Activated naive CD8-positive, alpha-beta T cell treated with anti-CD3 and anti-CD28 coated beads for 36 hours (primary cell): ENCODE results near the gene EPHA4. TPM values are rescaled to one million over a fixed set of nuclear protein-coding genes. Genes with fewer than 3 reads are reported as not detected.

Experiments used
- DNase-seq: peaks from one replicate; pipeline ENCODE4 v3.0.0; 2021
- H3K27ac Mint-ChIP-seq: one replicate; pipeline ENCODE4 v1.8.0; 2022; ENCODE audit warnings: mild to moderate bottlenecking, moderate library complexity, mixed read lengths
- H3K27me3 Mint-ChIP-seq: one replicate; pipeline ENCODE4 v1.8.0; 2022; ENCODE audit warnings: mild to moderate bottlenecking, mixed read lengths
- H3K36me3 Mint-ChIP-seq: one replicate; pipeline ENCODE4 v1.8.0; 2021; ENCODE audit warnings: mild to moderate bottlenecking, mixed read lengths
- H3K4me1 Mint-ChIP-seq: one replicate; pipeline ENCODE4 v1.8.0; 2021; ENCODE audit warnings: mixed read lengths
- H3K4me3 Mint-ChIP-seq: one replicate; pipeline ENCODE4 v1.8.0; 2022; ENCODE audit warnings: mild to moderate bottlenecking, moderate library complexity, mixed read lengths
- H3K9me3 Mint-ChIP-seq: one replicate; pipeline ENCODE4 v1.8.0; 2022; ENCODE audit warnings: mixed read lengths
- total RNA-seq, 2 experiments: library from RNA; stranded (reverse); gene quantifications; one replicate each; pipeline ENCODE4 v1.2.3, GENCODE V29; 2021

Gene EPHA4
- total RNA-seq, 2 experiments from 2014 or later, result 0.20 to 0.47 TPM

DNA sequence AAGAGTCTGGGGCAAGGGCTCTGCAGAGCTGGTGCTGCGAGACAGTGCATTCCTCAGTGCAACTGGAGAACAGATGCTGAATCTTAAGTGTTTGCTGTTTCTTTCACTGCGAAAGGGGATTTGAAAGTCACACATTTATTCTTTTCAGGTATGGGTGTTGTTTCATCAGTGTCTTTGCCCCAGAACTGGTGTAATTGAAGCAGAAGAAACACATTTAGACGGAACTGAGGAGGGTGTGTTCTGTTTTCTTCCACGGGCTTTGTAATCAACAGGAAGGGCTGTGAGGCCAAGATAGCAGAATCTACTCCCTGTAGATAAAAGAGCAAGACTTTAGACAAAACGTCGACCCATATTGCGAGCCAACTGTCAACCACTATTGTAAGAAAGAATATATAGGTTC is 151.9 kb downstream of the EPHA4 start:
- no peak for DNase-seq
- no peaks in the 10 kb centered on the region for H3K4me1 Mint-ChIP-seq
- no peaks in the 10 kb centered on the region for H3K9me3 Mint-ChIP-seq
- no peaks in the 10 kb centered on the region for H3K27me3 Mint-ChIP-seq
- no peaks in the 10 kb centered on the region for H3K36me3 Mint-ChIP-seq
- no peak overlapping the region for H3K4me3 Mint-ChIP-seq
- H3K27ac Mint-ChIP-seq, result no peak overlapping the region

DNA sequence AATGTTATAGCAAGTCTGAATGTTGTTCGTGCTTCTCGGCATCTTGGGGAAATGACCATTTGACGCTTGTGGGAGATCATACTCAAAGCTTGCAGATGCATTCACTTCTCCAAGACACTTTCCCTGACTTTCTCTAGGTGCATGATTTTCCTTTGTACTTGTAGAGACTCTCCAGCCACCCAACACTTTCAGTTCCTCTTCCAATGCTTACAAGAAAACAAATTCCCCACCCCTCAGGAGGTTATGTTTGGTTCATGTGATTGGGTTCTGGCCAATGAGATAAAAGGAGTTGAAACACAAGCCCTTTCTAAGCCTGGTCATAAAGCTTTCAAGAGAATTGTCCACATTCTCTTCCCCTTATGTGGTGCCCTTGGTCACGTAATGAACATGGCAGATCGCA is 156.3 kb downstream of the EPHA4 start:
- no peak for DNase-seq
- no peaks in the 10 kb centered on the region for H3K36me3 Mint-ChIP-seq
- H3K4me3 Mint-ChIP-seq, result no peak overlapping the region
- no peaks in the 10 kb centered on the region for H3K4me1 Mint-ChIP-seq
- no peak overlapping the region for H3K27ac Mint-ChIP-seq
- H3K27me3 Mint-ChIP-seq, result peaks cover 4% of the 10 kb centered on the region
- peaks cover 4% of the 10 kb centered on the region for H3K9me3 Mint-ChIP-seq

DNA sequence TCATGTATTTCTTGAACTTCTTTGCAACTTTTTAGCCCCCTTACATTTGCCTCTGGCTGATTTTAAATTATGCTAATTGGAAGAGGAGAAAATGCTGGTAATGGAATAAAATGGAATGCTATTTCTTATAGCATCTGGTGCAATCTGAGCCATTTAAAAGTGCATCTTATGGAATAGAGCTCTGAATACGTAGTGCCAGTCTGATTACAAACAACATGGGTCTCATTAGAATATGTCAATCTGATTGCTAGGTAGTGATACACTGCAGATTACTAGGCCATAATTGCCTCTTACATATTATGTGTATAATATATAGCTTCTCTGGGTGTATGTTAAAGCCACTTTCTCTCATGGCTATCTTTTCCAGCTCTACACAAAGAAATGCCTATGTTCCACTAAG is 159.1 kb downstream of the EPHA4 start:
- peaks cover 8% of the 10 kb centered on the region for H3K27me3 Mint-ChIP-seq
- H3K4me1 Mint-ChIP-seq, result no peaks in the 10 kb centered on the region
- H3K9me3 Mint-ChIP-seq, result peaks cover 4% of the 10 kb centered on the region
- no peaks in the 10 kb centered on the region for H3K36me3 Mint-ChIP-seq
- DNase-seq, result no peak
- H3K4me3 Mint-ChIP-seq, result no peak overlapping the region
- H3K27ac Mint-ChIP-seq, result no peak overlapping the region

DNA sequence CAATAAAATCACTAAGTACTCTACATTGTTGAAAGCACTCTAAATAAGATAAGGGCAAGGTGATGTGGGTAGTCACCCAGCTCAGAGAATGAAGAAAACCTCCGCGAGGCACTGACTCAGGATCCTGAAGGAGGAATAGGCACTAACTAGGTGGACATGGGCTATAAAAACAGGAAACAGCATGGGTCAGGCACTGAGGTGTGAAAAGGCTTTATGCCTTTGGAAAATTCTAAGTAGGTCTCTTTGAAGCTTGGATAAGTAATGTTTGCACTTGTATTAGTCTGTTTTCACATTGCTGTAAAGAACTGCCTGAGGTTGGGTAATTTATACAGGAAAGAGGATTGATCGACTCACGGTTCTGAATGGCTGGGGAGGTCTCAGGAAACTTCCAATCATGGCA is 161.6 kb downstream of the EPHA4 start:
- Mint-ChIP-seq H3K27me3 (peaks cover 8% of the 10 kb centered on the region), H3K9me3 (peaks cover 11% of the 10 kb centered on the region), H3K4me1 (no peaks in the 10 kb centered on the region), H3K4me3 (no peak overlapping the region), H3K27ac (no peak overlapping the region), H3K36me3 (no peaks in the 10 kb centered on the region)
- no peak for DNase-seq

DNA sequence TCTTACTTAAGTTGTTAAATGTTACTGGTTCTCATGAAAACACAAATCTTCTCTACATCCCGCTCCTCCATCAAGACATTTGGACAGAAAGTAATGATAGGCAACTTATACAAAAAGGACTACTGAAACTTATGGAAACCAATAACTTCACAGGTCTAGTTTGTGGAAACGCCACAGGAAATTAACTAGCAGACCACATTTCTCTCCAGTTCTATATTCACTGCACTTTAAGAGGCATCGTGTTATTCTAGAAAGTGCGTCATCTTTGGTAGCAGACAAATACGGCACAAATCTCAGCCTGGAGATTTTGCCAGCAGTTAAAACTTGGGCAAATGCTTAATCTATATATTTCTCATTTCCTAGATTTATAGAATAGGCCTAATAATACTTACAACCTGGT is 164.3 kb downstream of the EPHA4 start:
- Mint-ChIP-seq H3K4me3 (no peak overlapping the region), H3K36me3 (no peaks in the 10 kb centered on the region), H3K9me3 (peaks cover 12% of the 10 kb centered on the region), H3K27me3 (peaks cover 8% of the 10 kb centered on the region), H3K4me1 (no peaks in the 10 kb centered on the region), H3K27ac (no peak overlapping the region)
- no peak for DNase-seq

DNA sequence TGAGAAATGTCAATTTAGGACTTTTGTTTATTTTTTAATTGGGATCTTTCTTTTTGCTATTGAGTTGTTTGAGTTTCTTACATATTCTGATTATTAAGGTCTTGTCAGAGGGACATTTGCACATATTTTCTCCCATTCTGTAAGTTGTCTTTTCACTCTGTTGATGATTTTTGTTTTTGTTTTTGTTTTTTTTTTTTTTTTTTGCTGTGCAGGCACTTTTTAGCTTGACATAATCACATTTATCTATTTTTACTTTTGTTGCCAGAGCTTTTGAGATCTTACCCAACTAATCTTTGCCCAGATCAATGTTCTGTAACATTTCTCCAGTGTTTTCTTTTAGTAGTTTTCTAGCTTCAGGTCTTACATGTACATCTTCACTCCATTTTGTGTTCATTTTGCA is 166.6 kb downstream of the EPHA4 start:
- H3K27ac Mint-ChIP-seq, result no peak overlapping the region
- no peaks in the 10 kb centered on the region for H3K4me1 Mint-ChIP-seq
- peaks cover 8% of the 10 kb centered on the region for H3K9me3 Mint-ChIP-seq
- no peaks in the 10 kb centered on the region for H3K36me3 Mint-ChIP-seq
- no peak for DNase-seq
- no peak overlapping the region for H3K4me3 Mint-ChIP-seq
- peaks cover 3% of the 10 kb centered on the region for H3K27me3 Mint-ChIP-seq

DNA sequence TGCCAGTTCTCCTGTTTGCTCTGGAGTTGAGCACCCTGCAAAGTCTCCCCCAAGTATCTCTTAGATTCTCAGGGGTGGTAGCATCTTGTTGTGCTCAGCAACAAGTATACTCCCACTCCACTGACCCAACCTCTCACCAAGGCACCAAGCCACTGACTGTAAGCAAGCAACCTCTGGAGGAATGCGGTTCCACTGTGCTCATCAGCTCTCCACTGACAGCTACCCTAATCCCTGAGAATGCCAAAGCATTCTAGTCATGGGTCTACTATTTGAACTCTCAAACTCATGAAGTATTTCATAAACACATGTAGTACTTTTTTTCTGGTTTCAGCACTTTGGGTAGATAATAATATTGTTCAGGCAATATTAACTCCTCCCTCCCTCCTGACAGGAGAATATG is 170.0 kb downstream of the EPHA4 start:
- no peak overlapping the region for H3K4me3 Mint-ChIP-seq
- H3K27ac Mint-ChIP-seq, result no peak overlapping the region
- H3K4me1 Mint-ChIP-seq, result no peaks in the 10 kb centered on the region
- H3K9me3 Mint-ChIP-seq, result peaks cover 8% of the 10 kb centered on the region
- no peaks in the 10 kb centered on the region for H3K27me3 Mint-ChIP-seq
- no peaks in the 10 kb centered on the region for H3K36me3 Mint-ChIP-seq
- no peak for DNase-seq

DNA sequence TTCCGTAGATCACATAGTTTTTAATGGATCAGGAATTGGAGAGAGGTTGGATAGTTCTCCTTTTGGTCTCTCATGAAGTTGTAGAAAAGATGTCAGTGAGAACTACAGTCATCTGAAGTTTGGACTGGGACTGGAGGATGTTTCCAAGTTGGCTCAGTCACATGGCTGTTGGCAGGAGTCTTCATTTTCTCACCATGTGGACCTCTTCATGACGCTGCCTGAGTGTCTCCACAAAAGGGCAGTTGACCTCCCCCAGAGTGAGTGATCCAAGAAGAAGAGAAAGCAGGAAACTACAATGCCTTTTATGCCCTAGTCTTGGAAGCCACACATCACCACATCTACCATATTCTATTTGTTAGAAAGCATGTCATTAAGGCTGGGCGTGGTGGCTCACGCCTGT is 171.7 kb downstream of the EPHA4 start:
- no peak for DNase-seq
- Mint-ChIP-seq H3K4me3 (no peak overlapping the region), H3K9me3 (peaks cover under 1% of the 10 kb centered on the region), H3K36me3 (no peaks in the 10 kb centered on the region), H3K27me3 (no peaks in the 10 kb centered on the region), H3K27ac (no peak overlapping the region), H3K4me1 (no peaks in the 10 kb centered on the region)

DNA sequence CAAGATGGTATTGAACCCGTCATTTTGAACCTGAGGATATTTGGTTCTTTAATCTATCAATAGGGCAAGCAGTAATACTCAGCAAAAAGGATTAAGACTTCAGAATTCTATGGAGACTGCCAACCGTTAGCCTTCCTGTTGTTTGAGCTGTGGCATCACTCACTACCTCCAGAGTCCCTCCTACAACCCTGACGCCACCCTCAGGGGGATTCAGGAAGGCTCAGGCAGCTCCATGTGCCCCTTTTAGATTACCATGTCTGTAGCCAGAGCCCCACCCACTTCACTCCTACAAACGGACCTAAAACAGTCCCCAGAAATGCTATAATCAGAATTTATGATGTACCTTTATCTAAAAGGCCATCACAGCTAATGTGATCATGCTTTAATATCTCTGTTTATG is 172.9 kb downstream of the EPHA4 start:
- H3K36me3 Mint-ChIP-seq, result no peaks in the 10 kb centered on the region
- no peak overlapping the region for H3K27ac Mint-ChIP-seq
- no peaks in the 10 kb centered on the region for H3K27me3 Mint-ChIP-seq
- DNase-seq, result no peak
- no peak overlapping the region for H3K4me3 Mint-ChIP-seq
- no peaks in the 10 kb centered on the region for H3K9me3 Mint-ChIP-seq
- no peaks in the 10 kb centered on the region for H3K4me1 Mint-ChIP-seq

DNA sequence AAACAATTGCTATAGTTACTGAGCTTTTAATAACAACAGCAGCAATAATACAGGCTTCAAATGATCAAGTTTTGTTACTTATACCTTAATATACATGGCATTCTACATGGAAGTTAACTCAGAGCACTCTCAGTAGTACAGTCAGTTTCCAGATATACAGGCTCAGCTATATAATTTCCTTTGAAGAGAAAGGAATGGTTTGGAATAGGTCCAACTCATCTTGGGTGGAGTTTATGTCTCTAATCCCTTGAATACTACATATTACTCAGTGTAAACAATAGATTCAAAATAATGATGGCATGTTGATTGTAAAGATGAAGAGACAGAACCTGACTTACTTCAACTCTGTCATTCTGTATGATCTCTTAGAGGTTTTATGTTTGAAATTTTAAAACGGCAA is 174.9 kb downstream of the EPHA4 start:
- H3K27ac Mint-ChIP-seq, result no peak overlapping the region

DNA sequence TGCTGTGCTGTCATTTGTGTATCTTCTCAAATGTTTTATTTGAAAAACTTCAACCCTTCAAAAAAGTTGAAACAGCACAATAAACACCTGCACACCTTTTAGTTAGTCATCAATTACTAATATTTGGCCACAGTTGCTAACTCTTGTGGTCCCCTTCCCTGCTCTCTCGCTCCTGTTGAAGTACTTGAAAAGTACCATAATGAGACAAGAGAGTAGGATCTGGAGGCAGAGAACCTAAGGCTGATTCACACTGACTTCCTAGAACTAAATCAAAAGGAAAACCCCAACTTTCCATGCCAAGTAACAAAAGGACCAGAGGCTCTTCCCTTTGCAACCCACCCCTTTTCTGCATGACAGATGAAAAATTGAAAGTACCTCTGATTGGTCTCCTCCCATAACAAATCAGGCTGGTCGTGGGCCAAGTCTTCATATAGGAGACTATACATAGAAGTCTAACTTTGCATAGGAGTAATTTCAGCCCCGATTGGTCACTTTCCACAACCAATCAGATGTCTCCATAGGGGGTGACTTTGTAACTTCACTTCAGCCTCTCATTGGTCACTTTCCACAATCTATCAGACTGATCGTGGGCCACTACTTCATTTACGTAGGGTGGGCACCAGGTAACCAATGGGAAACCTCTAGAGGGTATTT is 179.7 kb downstream of the EPHA4 start:
- Mint-ChIP-seq H3K36me3 (no peaks in the 10 kb centered on the region), H3K9me3 (no peaks in the 10 kb centered on the region), H3K27me3 (no peaks in the 10 kb centered on the region), H3K27ac (no peak overlapping the region), H3K4me1 (peaks cover 5% of the 10 kb centered on the region), H3K4me3 (no peak overlapping the region)
- DNase-seq, result no peak

More for the DNA sequence above, 174.9 kb downstream of the EPHA4 start:
- no peak for DNase-seq
- Mint-ChIP-seq H3K4me1 (peaks cover 3% of the 10 kb centered on the region), H3K36me3 (no peaks in the 10 kb centered on the region), H3K4me3 (no peak overlapping the region), H3K27me3 (no peaks in the 10 kb centered on the region), H3K9me3 (no peaks in the 10 kb centered on the region)

DNA sequence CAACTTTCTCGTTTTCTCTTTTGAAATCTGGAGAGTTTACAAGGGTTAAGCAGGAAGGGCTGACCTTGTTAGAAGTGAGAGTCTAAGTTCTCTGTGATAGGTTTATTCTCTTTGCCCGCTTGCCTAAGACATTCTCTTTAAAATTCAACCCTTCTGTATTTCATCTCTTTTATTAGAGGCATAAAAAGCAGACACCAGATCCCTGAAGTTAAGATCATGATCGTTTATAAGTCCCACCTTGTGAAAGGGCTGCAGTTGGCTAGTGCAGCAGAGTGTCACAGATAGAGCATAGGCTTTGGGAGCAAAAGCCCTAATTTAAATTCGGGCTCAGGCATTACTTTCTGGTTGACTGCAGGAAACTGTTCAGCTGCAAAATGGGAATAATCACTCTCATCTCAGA is 181.2 kb downstream of the EPHA4 start:
- Mint-ChIP-seq H3K9me3 (no peaks in the 10 kb centered on the region), H3K27ac (no peak overlapping the region), H3K4me1 (peaks cover 5% of the 10 kb centered on the region), H3K36me3 (no peaks in the 10 kb centered on the region), H3K27me3 (no peaks in the 10 kb centered on the region), H3K4me3 (no peak overlapping the region)
- DNase-seq, result no peak

DNA sequence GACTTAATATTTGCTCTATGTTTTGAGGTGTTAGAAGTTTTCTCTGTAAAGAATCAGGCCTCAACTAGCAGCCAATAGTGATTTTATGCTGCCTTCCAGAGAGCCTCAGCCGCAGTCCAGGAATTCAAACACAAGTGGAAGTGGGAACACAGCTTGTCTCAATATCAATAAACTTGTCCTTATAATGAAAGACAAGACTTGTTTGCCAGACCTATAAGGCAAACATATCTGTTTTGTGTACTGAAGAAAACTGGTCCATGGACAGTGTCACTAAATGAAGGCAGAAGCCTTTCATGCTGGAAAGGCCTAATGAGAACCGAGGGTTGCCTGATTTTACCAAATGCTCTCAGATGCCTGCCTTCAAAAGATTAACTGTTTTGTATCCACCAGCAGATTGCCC is 182.2 kb downstream of the EPHA4 start:
- Mint-ChIP-seq H3K36me3 (no peaks in the 10 kb centered on the region), H3K27me3 (no peaks in the 10 kb centered on the region), H3K9me3 (no peaks in the 10 kb centered on the region), H3K27ac (no peak overlapping the region), H3K4me3 (no peak overlapping the region), H3K4me1 (peaks cover 5% of the 10 kb centered on the region)
- DNase-seq, result no peak

DNA sequence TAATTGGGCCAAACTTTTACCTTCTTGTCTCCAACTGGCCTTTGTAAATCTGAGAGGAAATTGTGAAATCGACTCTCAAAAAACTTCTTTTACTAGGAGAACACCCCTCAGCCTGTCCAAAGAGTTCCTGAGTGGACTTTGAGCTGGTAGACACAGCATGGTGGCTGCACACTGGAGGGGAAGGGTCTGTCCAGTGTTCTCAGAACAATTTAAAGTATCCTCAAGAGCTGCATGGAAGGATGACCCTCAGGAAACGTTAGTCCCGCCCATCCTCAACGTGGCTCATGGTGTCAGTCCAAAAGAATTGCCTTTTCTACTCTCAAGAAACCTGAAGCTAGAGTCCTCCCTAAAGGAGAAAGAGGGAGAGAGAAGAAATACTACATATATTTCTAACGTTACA is 182.7 kb downstream of the EPHA4 start:
- Mint-ChIP-seq H3K27me3 (no peaks in the 10 kb centered on the region), H3K9me3 (no peaks in the 10 kb centered on the region), H3K4me3 (no peak overlapping the region), H3K4me1 (peaks cover 5% of the 10 kb centered on the region), H3K27ac (no peak overlapping the region), H3K36me3 (no peaks in the 10 kb centered on the region)
- no peak for DNase-seq

DNA sequence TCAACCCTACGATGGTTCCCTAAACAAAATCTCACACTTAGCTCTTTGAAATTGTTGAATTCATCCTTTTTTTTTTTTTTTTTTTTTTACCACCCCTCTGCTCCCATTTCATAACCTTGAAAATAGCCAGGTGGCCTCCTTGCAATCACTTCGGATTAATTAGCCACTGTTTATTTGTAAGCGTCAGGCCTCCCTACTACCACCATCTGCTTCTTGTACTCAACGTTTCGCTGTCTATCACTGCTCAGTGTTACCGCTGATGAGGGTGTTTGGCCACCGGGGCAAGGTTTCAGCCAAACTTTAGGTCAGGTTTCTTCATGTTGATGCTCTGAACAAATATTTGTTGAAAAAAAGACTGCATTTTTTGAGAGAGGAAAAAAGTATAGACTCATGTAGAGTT is 183.2 kb downstream of the EPHA4 start:
- no peaks in the 10 kb centered on the region for H3K27me3 Mint-ChIP-seq
- no peak overlapping the region for H3K27ac Mint-ChIP-seq
- peaks cover 5% of the 10 kb centered on the region for H3K4me1 Mint-ChIP-seq
- no peak for DNase-seq
- no peaks in the 10 kb centered on the region for H3K36me3 Mint-ChIP-seq
- no peak overlapping the region for H3K4me3 Mint-ChIP-seq
- H3K9me3 Mint-ChIP-seq, result no peaks in the 10 kb centered on the region

DNA sequence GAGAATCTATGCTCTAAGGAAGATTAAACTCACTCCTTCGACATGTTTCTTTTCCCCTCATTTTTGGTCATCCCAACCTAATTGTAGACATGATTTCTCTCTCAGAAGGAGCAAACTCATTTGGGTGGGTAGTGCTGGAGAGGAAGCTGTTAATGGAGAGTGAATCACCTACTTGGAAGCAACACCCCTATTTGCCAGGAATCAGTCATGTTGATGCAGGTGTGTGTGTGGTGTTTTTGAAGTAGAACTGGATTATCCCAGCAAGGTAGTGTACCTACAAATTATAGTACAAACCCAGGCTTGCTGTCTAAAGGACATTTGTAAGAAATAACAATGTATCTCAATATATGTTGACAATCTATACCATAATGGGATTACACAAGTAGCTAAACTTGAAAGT is 186.4 kb downstream of the EPHA4 start:
- H3K4me3 Mint-ChIP-seq, result no peak overlapping the region
- H3K4me1 Mint-ChIP-seq, result no peaks in the 10 kb centered on the region
- no peak for DNase-seq
- H3K36me3 Mint-ChIP-seq, result no peaks in the 10 kb centered on the region
- H3K27ac Mint-ChIP-seq, result no peak overlapping the region
- H3K9me3 Mint-ChIP-seq, result no peaks in the 10 kb centered on the region
- no peaks in the 10 kb centered on the region for H3K27me3 Mint-ChIP-seq
